NOMO-1 treated with dmso at 0.1 percent for 144 hours (cell line): ENCODE results near the gene PDPN.
A peak's percentile ranks its signal among the peaks of the same experiment; 100 is the strongest.

ENCODE experiments used
- DNase-seq: peaks from one replicate; lab custom pipeline; 2025; ENCODE audit not compliant: unreplicated experiment; lab: John Stamatoyannopoulos, UW

Gene PDPN

DNA sequence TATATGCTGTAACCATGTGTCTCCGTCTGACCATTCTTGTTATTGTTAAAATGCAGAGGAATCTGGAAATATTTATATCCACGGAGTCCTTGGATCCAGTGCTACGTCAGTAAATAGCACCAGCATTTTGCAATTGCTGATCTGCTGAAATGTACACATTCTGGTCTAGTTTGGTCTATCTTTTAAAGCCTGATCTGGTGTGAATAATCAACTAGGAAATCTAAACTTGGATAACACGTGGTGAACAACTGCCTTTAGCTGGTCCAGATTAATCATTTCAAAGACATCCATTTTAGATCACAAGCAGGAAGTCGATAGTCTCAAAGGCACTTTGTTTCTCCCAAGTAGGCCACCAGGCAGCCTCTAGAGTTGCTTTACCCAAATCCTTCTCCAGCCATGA lies 32.6 kb downstream of the PDPN start:
- DNase-seq: no peak

GRCh38 chr1:13617108-13617507 lies 33.5 kb downstream of the PDPN start:
- no peak for DNase-seq

DNA sequence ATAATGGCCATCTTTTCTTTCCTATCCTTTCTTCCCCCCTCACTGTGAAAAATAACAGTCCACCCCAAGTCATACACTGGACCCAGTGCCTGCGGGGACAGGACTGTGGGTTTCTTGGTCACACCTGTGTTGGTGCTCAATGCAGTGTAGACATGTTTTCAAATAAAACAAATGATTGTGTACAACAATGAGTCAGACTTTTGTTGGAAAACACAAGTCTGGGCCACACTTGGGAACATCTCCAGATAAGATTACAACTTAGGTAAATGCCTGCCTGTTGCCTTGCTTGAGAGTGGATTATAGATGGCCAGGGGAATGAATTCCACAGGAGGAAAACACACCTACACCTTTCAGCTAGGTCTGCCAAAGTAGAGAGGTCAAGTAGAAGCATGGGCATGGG lies 34.1 kb downstream of the PDPN start:
- DNase-seq: no peak

- DNase-seq: no peak
These were observed 34.9 kb downstream of the PDPN start for GRCh38 chr1:13618483-13618882.

DNA sequence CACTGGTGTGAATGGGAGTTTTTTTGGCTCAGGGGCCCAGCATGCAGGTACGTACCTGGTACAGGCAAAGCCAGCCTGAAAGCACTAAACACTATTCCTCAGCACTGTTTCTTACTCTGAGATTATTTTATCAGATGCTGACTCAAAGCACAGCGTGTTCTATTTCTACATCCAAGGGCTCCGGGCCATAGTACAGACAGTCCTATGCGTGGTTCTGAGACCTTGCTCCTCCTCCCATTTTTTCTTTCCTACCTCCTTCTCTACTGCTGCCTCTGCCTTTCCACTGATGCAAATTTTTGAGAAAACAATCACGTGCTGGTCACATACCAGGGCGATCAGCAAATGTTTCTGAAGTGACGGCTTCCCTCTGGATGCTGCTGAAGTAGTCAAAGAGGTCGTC lies 36.3 kb downstream of the PDPN start:
- DNase-seq: no peak

- no peak for DNase-seq
These were observed 37.2 kb downstream of the PDPN start for GRCh38 chr1:13620825-13621224.

DNA sequence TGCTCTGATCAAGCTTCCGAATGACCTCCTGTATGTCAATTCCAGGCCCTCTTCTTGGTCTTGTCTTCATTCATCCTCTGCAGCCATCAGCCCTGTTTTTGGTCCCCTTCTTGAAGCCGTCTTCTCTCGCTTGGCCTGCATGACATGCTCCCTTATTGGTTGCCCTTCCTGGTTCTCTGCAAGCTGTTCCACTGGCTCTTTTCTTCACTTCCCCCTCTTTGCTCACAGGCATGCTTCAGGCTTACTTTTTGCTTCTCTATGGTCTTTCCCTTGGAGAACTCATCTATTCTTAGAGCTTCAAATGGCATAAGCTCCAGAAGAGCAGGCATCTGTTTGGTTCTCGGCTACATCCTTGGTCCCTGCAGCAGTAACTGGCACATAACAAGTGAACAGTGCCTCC lies 38.8 kb downstream of the PDPN start:
- DNase-seq: no peak

DNA sequence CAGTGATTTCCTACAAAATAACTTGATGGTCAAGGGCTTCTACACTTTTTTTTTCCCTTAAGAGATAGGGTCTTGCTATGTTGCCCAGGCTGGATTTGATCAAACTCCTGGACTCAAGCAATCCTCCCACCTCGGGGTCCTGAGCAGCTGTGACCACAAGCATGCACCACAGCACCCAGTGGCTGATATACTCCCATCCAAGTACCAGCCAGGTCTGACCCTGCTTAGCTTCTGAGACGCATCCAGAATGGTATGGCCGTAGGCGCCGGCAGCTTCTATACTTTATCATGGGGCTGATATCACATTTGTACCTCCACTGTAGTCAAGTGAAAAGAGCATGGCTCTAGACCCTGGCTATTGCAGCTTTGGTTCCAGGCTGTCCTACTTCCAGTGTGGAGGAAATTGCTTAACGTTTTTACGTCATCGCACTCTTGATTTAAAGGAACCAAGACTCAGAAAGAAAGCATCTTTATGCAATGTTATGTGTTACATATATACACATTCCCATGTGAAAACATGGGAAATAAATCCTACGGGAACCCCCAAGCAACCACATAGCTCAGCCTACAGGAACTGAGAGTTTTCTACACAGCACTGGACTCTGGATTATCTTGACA lies 39.5 kb downstream of the PDPN start:
- DNase-seq: no peak

GRCh38 chr1:13624526-13624925 lies 40.9 kb downstream of the PDPN start:
- no peak for DNase-seq

DNA sequence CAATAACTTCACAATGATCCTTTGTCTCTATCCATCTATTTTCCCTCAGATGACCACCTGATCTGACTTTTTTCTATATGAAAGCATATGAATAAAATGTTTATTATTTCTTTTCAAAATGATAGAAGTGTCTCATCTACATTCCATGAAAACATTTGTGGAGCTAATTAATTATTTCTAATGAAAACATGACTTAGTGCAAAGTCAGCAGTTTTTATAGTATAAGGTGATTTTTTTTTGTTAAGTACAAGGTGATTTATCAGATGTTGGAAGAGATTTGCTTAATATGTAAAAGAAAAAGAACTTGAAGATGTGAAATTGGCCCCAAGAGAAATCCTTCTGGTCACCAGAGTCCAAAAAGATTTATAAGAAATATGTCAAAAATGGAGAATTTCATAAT lies 43.5 kb downstream of the PDPN start:
- no peak for DNase-seq

- no peak for DNase-seq
These were observed 44.6 kb downstream of the PDPN start for GRCh38 chr1:13628218-13628617.

GRCh38 chr1:13628711-13629110 lies 45.1 kb downstream of the PDPN start:
- DNase-seq: no peak

DNA sequence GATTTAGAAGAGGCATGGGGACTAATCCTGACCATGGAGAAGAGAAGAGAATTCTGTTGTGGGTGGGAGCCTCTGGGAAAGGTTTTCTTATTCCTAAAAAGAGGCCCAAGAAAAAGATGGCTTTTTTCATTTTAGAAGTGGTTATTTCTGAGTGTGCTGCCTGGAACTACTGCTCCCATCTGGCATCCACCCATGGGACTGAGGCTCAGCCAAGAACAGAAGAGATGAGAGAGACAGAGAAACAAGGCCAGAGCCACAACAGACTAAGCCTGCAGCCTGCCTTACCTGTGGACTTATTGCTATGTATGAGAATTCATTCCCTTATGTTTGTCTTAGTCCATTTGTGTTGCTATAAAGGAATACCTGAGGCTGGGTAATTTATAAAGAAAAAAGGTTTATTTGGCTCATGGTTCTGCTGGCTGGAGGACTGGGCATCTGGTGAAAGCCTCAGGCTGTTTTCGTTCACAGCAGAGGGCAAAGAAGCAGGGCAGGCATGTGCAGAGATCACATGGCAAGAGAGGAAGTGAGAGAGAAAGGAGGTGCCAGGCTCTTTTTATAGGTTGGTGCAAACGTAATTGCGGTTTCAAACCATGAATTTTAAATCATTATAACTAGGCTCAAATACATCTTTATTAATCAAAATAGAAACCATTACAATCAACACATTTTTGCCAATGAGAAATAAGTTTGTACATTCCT lies 58.8 kb downstream of the PDPN start:
- peak; percentile 25 for DNase-seq

DNA sequence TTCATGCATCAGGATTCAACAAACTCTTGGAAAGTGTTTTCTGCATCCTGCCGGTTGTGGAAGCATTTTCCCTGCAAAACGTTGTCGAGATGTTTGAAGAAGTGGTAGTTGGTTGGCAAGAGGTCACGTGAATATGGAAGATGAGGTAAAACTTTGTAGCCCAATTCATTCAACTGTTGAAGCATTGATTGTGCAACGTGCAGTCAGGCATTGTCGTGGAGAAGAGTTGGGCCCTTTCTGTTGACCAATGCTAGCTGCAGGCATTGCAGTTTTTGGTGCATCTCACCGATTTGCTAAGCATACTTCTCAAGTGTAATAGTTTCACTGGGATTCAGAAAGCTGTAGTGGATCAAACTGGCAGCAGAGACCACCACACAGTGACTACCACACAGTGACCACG lies 59.4 kb downstream of the PDPN start:
- no peak for DNase-seq

DNA sequence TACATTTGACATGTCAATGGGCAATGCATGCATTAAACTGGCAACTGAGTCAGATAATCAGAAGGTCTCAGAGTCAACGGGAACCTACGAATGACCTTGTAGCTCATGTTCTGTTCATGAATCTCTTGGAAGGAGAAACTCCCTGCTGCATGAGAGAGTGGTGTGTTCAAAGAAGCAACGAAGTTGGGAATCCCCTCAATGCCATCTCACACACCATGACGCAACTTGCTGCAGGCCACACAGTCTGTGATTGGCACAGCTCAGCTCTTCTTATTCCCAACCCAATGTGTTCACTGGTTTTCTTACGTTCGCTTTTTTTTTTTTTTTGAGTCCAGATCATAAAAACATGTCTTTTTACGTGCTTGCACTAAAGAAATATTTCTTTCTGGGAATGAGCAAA lies 62.9 kb downstream of the PDPN start:
- no peak for DNase-seq

DNA sequence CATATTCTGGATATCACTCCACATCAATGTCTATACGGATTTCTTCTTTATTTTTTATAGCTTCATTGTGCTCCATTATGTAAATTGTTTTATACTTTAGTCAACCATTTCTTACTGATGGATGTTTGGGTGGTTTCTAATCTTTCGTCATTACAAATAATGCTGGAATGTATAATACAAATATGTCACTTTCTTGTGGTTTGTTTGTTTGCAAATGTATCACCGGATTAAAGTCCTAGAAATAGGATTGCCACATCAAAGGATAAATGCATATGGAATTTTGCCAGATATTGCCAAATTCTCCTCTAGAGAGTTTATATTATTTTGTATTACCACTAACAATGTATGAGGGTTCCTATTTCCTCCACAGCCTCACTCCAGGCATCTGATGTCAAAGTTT lies 67.6 kb downstream of the PDPN start:
- DNase-seq: no peak

- DNase-seq: no peak
These were observed 68.6 kb downstream of the PDPN start for GRCh38 chr1:13652238-13652637.

DNA sequence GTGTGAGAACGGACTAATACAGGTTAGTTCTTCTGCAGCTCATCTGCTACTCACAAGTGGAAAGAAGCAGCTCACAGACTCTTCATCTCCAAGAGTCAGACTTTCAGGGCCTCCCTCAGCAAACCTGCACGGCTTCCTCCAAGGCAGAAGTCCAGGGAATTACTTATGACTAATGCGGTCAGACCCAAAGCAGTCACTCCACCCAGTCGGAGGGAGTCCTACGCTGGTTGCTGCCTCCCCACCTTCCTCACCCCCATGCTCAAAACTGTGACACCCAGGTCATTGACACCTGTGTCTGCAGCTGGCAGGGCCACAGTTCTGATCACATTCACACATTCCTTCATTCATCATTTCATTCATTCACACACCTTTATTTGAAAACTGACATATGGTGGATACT lies 77.9 kb downstream of the PDPN start:
- no peak for DNase-seq

- no peak for DNase-seq
These were observed 78.9 kb downstream of the PDPN start for GRCh38 chr1:13662493-13662892.

GRCh38 chr1:13663969-13664368 lies 80.3 kb downstream of the PDPN start:
- no peak for DNase-seq

- no peak for DNase-seq
These were observed 80.8 kb downstream of the PDPN start for GRCh38 chr1:13664451-13664850.

DNA sequence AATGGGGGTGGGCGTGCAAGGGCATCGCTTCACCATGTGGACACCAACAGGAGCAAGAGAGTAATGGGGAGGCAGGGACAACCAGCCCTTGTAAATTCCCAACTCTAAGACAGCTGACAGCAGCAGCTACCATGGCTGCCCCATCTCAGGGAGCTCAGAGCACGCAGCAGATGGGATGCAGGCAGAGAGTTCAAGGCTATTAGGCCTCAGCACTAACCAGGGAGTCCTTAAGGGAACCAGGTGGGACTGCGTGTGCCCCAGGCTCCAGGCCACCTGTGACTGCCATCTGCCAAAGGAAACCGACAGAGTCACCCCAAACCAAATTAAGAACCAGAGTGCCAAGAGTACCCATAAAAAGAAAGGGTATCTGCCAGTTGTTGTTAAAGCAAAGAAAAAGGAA lies 82.7 kb downstream of the PDPN start:
- DNase-seq: no peak
